Islet of Langerhans (tissue), 1 donor: Measurements from ENCODE around the gene PPP1R15B.

Experiments used
- FAIRE-seq: peaks from one replicate; lab custom pipeline; 2011; peaks lifted over from hg19 to GRCh38; lab: Jason Lieb, UNC

The PPP1R15B gene

GRCh38 chr1:204420039-204421004 lies 8.7 kb upstream of the PPP1R15B start:
- no peak for FAIRE-seq

GRCh38 chr1:204419064-204419403 lies 7.4 kb upstream of the PPP1R15B start:
- FAIRE-seq, result no peak

- no peak for FAIRE-seq
Observed at GRCh38 chr1:204418174-204419063, 6.8 kb upstream of the PPP1R15B start.

- FAIRE-seq, result peak; percentile 49
Observed at GRCh38 chr1:204417074-204417997, 5.7 kb upstream of the PPP1R15B start.

GRCh38 chr1:204416589-204417073 lies 5.0 kb upstream of the PPP1R15B start:
- no peak for FAIRE-seq

- no peak for FAIRE-seq
Observed at GRCh38 chr1:204415351-204415750, 3.7 kb upstream of the PPP1R15B start.

GRCh38 chr1:204414016-204414415 lies 2.4 kb upstream of the PPP1R15B start:
- no peak for FAIRE-seq

GRCh38 chr1:204413170-204413535 lies 1.5 kb upstream of the PPP1R15B start:
- FAIRE-seq, result no peak

GRCh38 chr1:204410688-204411450 lies 748 bp downstream of the PPP1R15B start:
- no peak for FAIRE-seq

GRCh38 chr1:204409836-204410687 lies 1.6 kb downstream of the PPP1R15B start:
- FAIRE-seq, result no peak

GRCh38 chr1:204409123-204409522 lies 2.5 kb downstream of the PPP1R15B start:
- FAIRE-seq, result no peak

- FAIRE-seq, result no peak
Observed at GRCh38 chr1:204408602-204409001, 3.0 kb downstream of the PPP1R15B start.

- no peak for FAIRE-seq
Observed at GRCh38 chr1:204408074-204408507, 3.5 kb downstream of the PPP1R15B start.

GRCh38 chr1:204407295-204407971 lies 4.2 kb downstream of the PPP1R15B start:
- FAIRE-seq, result no peak

GRCh38 chr1:204406621-204407020 lies 5.0 kb downstream of the PPP1R15B start:
- no peak for FAIRE-seq

GRCh38 chr1:204405988-204406387 lies 5.6 kb downstream of the PPP1R15B start:
- no peak for FAIRE-seq

GRCh38 chr1:204404629-204405028 lies 7.0 kb downstream of the PPP1R15B start:
- no peak for FAIRE-seq

GRCh38 chr1:204402391-204402790 lies 9.2 kb downstream of the PPP1R15B start:
- FAIRE-seq, result no peak

- no peak for FAIRE-seq
Observed at GRCh38 chr1:204401730-204402129, 9.9 kb downstream of the PPP1R15B start.
